T-helper 9 cell (primary cell): Measurements from ENCODE around the gene CDC42BPB.
"Not testable (repeated sequence)": the region's sequence is repeated elsewhere in the genome, so short reads cannot be mapped to it uniquely, and the experiment has no call there.

Experiments
- DNase-seq: peaks from one replicate; pipeline ENCODE4 v3.0.0-alpha.2; 2020

Gene CDC42BPB

DNA sequence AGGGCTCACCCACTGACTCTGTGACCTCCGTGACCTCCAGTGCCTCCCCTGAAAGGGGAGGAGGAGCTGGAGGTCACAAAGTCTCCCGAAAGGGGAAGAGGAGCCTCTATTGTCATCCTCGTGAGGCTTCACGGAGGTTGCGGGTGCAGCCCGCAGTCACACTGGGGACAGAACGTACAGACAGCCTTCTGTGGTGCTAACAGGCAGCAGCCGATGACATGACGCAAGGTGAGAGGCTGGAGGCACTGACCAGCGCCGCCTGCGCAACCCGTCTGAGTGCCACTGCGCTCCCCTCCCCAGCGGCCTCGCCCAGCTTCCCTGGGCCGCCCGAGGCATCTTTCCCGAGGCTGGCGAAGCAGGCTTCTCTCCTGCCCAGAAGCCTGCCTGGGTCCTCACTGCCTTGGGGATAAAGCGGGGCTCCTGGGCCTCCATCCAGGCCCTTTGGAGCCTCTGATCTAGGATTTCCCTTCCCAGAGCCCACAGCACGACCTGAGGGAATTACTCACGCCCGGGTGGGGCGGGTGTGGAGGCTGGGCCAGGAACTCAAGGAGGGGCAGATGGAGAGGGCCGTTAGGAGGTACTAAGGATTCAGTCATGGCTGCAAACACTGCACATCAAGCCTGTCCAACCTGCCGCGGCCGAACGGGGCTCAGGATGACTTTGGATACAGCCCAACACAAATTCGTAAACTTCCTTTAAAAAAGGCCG is 14.3 kb upstream of the CDC42BPB start:
- no peak for DNase-seq

DNA sequence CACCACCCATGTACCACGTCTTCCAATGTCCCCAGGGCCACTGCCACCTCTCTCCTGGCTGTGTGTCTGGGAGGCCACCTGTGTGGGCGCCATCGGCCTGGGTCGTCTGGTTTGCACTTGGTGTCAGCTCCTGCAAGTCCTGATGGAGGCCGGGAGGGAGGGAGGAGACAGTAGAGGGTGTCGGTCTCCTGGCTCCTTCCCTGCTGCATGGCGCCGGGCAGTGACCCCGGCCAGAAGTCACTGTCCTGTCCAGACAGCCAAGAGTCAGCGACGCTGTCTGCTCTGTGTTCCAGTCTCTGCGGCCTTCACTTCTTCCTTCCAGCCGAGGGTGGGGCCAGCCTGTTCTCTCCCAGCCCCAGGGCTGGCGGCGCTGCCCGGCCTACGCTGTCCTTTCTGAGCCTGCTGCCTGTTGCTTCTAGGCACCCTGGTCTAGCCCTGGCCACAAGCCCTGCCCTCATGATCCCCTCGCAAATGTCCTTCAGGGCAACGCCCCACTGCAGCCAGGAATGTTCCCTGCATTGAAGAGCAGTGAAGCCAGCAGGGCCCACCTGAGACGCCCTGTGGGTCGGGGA is 13.7 kb upstream of the CDC42BPB start:
- no peak for DNase-seq

DNA sequence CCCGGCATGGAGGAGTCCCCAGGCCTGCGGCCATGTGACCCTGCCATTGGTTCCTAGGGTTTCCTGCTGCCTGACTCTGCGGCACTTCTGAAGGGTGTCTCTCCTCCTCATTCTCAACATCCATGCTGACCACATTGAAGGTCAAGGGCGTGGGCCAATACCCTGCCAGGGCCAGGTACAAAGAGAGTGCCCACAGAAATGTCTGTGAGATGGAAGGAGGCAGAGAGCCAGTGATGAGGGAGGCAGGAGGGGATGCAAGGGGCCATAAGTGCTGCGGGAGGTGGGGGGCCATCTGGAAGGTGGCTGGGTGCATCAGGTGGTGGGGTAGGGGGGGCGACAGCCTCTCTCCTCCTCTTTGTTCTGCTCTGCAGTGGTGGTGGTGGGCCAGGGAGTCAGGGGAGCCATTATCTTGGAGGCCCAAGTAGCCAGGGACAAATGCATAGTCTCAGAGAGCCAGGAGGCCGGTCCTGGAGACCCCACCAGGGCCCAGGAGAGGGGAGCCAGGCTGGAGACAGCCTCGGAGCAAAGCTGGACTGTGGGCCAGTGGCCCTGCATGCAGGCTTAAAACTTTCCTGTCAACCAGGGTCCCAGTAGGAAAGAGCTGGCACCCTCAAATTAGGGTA is 13.0 kb upstream of the CDC42BPB start:
- DNase-seq: no peak

DNA sequence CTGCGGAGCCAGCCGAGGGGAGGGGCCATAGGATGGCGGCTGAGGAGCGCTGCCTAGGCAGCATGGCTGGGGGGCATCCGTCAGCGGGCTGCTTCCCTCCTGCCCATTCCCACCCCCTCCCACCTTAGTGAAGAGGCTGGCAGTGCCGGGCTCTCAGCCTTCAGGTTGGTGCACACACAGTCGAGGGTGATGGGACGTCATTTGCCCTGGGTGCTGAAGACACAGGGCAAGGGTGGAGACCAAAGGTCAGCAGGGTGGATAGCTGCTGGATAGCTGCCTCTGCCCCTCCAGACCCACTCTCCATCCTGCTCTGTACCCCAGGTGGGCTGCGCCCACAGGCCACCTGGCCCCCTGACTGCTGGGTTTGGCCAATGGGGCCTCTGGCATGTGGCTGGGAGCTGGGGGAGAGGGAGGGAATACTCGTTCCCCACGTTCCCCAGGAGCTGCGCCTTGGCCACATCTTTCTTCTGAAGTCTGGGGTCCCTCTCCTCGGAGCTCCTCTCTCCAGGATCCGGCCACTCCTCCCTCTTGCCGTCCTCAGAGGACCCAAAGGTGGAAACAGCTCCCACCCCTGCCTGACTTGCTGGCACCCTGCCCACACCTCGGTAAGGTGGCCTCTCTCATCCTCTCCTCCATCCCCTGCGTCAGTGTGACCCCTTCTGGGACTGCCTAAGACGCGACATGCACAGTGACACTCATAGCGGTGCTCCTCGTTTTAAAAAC is 11.2 kb upstream of the CDC42BPB start:
- DNase-seq: no peak

DNA sequence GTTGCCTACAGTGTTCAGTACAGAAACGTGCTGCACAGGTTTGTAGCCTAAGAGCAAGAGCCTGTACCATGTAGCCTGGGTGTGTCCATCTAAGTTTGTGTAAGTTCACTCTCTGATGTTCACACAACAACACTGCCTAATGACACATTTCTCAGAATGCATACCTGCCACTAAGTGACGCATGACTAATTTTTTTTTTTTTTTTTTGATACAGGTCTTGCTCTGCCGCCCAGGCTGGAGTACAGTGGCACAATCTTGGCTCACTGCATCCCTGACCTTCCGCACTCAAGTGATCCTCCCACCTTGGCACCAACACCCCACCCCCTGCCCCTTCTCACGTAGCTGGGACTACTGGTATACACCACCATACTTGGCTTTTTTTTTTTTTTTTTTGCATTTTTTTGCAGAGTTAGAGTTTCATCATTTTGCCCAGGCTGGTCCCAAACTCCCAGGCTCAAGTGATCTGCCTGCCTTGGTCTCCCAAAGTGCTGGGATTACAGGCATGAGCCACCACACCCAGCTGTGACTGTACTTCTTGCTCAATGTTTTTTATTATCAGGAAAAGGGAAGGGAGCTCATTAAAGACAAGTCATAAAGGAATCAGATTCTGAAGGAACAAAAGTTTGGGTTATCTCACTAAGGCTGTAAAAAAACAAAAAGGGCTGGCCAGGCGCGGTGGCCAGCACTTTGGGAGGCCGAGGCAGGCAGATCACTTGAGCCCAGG is 10.0 kb upstream of the CDC42BPB start:
- DNase-seq: no peak

DNA sequence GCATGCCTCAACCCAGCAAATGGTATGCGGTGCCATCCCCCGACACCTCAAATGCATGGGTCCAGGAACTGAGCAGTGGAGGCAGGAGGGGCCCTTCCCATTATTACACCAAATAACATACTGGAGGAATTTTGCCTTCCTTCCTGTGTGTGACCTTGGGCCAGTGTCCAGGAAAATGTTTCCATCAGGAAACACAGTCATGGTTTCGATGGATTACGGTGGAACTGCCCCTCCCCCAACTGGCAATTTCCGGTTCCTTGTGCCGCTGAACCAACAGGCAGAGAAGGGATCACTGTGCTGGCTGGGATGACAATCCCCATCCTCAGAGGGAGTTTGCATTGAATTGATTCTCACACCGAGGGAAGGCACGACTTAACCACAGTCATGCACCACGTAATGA is 9.1 kb upstream of the CDC42BPB start:
- DNase-seq: no peak

DNA sequence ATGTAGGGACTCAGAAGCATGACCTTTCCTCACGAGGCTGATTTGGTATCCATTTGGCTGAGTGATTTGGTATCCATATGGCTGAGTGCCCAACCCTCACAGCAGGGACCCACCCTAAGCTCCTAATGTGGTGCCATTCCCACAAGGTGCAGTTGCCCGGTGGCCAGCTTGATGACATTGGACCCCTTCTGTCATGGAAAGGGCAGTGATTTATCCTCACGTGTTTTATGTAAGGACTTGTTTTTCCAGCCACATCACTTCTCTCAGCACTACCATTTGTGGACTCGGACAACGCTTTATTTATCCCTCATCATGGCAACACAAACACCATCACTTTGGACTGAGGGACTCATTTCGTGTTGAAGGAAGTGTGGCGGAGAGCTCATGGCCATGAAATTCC is 8.5 kb upstream of the CDC42BPB start:
- DNase-seq: no peak

DNA sequence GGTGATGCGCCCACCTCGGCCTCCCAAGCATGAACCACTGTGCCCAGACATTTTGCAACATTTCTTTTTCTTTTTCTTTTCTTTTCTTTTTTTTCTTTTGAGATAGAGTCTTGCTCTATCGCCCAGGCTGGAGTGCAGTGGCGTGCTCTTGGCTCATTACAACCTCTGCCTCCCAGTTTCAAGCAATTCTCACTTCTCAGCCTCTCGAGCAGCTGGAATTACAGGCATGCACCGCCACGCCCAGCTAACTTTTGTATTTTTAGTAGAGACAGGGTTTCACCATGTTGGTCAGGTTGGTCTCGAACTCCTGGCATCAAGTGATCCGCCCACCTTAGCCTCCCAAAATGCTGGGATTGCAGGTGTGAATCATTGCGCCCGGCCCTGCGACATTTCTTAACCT is 7.6 kb upstream of the CDC42BPB start:
- DNase-seq: no peak

DNA sequence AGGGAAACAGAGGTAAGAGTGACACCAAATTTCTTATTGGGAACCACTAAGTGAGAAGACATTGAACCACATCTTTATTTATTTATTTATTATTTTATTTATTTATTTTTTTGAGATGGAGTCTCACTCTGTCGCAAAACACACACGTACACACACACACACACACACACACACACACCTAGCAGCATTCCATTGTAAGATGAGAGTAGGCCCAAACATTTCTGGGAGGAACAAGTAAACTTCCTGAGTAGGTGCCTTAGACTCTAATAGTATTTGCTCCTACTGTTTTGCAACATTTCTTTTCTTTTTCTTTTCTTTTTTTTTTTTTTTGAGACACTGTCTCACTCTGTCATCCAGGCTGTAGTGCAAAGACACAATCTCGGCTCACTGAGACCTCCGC is 7.1 kb upstream of the CDC42BPB start:
- no peak for DNase-seq

DNA sequence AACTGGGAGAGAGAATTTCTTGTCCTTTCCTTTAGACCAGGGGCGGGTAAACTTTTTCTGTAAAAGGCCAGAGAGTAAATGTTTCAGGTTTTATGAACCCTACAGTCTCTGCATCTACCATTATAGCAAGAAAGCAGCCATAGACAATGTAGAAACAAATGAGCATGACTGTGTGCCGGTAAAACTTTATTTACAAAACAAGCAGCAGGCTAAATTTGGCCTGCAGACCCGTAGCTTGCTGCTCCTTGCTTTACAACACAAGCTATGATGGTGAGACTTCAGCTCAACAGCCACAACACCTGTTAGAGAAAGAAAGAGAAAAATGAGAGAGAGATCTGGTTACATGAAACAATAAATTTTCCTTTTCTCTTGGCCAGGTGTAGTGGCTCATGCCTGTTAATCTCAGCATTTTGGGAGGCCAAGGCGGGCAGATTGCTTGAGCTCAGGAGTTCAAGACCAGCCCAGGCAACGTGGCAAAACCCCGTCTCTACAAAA is 4.2 kb upstream of the CDC42BPB start:
- DNase-seq: no peak

DNA sequence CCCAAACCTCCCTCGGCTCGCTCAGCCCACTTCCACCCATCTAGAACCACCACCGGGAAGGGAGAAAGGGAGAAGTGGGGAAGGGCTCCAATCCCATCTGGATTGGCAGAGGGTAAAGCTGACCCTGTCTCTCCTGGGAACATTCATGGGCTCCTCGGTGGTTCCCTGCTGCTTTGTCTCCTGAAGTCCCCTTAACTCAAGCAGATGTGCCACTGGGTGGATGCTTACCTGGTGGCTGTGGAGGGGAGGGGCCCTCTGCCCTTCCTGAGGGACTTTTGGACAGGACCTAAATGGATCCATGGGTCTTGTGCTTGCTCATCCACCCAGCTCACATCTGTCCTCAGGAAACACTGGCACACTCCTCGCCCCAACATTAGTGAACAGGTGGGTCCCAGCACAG is 2.2 kb upstream of the CDC42BPB start:
- no peak for DNase-seq

DNA sequence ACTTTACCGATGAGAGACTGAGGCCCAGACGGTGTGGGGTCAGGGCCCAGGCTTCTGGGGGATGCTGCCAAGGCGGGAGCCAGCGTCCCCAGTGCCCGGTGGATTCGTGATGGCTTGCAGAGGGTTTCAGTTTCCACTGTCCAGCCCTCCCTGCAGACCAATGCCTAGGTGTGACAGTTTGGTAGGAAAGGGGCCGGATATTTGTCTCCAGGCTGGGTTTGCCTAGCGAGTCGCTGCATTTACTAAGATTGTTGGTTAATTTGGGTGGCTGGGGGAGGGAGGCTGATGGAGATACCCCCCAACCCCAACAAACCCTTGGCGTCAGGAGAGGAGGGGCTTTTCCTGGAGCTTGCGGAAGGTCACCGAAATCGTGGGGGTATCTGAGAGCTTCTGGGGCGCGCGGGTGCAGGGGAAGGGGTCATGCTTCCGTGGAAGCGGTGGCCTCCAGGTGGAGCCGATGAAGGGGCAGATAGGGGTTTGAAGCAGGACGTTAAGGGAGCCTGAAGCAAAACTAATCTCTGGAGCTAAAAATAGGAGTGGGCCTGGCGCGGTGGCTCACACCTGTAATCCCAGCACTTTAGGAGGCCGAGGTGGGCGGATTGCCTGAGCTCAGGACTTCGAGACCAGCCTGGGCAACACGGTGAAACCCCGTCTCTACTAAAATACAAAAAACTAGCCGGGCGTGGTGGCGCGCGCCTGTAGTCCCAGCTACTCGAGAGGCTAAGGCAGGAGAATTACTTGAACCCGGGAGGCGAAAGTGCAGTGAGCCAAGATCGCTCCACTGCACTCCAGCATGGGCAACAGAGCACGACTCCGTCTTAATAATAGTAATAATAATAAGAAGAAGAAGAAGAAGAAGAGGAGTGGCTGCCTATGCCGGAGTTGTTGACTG is 1.1 kb upstream of the CDC42BPB start:
- no peak for DNase-seq

DNA sequence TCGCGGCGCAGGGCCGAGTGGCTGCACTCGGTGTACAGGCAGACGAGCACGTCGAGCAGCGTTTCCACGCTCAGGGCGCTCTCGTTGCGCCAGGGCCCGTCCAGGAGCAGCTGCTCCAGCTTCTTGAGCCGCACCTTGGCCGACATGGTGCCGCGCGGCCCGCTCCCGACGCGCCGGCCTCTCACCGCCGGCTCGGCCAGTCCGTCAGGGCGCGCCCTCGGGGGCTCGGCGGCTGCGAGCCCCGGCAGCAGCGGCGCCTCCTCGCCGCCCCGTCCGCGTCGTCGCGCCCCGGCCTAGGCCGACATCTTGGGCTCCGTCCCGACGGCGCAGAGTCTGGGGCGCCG is 349 bp downstream of the CDC42BPB start:
- no peak for DNase-seq

DNA sequence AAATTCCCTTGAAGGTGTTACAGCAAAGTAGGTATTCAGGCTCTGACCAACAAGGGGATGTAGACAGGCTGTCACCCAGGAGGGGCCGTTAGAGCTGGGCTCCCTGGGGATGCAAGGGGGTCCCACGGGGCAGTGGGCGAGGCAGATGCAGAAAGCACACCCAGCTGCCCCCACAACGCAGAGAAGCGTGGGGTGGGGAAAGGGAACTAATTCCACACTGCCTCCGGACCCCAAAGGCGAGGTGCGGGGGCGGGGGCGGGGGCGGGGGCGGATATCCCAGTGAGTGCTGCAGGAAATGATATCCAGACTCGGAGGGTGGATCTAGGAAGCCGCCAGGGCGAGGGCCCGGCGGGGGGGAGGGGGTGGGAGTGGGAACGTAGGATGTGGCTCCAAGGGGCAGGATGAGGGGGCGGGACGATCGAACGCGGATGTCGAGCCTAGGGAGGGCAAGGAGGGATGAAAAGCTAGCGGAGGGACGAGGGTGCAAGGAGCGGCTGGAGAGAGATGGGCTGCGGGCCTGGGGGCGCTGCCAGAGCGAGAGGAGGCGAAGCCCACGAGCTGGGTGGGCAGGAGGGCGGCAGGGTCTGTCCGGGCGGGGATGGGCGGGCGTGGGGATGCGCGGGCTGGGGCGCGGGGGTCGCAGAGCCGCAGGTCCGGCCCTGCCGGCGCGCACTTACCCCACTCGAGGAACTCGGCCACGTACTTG is 874 bp downstream of the CDC42BPB start:
- DNase-seq: no peak

DNA sequence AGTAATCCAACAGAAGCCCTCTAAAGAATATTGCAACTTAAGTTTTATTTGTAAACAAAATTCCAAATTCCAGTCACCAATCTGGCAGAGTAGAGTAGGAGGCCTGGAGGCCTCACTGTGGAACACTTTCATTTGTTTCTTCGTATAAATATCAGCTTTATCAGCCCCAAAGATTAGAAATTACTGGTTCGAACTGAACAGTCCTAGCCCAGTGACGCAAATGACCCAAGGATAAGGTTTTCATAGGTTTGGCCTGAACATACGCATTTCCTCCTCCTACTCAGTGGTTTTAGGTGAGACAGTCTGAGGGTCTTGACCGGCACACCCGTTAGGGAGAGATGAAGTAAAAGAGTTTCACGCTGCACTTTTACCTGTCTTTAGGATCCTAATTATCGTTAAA is 1.7 kb downstream of the CDC42BPB start:
- no peak for DNase-seq

DNA sequence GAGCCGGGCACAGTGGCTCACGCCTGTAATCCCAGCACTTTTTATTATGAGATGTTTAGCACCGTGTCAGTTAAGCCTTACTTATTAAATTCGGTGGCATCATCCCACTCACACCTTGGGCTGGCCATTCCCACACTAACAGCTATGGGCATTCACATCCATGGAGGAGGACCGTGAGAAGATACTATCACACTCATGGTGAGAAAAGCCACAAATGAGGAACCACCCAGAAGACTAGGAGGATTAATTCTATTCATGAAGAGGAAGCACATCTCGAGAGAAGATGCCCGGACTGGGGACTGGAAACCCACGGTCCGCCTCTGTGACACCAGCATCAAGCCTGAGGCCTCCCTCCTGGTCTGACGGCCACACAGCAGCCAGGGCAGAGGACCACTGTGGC is 4.9 kb downstream of the CDC42BPB start:
- no peak for DNase-seq

DNA sequence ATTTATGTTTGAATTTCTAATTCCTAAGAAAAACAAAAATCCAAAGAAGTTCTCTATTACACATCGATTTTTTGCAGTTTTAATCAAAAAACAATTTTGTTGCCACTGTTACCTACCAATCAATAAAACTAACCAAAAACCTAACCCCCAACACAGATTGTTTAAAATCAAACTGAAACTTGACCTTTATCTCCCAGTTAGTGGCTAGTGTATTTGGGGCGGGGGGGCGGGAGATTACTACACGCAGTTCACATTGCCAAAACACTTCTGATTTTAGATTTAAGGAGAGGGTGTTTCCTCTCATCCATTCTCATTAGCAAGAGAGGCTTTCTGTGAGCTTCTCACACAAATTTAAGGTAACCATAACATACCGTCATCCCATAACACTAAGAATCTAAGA is 6.4 kb downstream of the CDC42BPB start:
- no peak for DNase-seq

DNA sequence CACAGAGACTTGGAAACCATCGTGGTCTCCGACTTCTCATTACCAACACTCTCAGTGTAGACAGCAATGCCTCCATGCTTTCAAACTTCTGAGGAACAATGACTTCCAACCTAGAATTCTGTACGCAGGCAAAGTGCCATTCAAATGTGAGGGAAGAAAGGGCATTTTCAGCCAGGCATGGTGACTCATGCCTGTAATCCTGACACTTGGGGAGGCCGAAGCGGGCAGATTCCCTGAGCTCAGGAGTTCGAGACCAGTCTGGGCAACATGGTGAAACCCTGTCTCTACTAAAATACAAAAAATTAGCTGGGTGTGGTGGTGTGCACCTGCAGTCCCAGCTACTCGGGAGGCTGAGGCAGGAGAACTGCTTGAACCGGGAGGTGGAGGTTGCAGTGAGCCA is 9.9 kb downstream of the CDC42BPB start:
- not testable (repeated sequence) for DNase-seq

DNA sequence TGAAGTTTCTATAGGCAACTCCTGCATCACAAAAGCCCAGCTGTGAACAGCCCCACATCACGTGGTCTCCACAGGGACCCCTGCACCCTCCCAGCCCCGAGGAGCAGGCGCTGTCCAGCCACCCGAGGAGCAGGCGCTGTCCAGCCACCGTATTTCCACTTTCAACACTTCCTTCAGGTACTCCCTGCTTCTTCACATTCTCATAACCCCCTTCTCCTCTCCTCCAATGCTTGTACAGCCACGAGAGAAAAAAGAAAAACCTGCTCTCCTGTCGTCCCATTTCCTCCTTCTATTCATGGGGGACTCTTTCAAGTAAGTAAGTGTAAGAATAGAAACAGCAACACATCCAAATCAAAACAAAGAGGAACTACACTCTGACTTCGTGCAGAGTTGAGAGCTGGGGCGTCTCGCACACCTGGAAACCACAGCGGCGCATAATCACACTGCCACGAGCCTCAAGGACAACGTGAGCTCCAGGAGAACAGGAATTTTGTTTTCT is 11.9 kb downstream of the CDC42BPB start:
- no peak for DNase-seq

DNA sequence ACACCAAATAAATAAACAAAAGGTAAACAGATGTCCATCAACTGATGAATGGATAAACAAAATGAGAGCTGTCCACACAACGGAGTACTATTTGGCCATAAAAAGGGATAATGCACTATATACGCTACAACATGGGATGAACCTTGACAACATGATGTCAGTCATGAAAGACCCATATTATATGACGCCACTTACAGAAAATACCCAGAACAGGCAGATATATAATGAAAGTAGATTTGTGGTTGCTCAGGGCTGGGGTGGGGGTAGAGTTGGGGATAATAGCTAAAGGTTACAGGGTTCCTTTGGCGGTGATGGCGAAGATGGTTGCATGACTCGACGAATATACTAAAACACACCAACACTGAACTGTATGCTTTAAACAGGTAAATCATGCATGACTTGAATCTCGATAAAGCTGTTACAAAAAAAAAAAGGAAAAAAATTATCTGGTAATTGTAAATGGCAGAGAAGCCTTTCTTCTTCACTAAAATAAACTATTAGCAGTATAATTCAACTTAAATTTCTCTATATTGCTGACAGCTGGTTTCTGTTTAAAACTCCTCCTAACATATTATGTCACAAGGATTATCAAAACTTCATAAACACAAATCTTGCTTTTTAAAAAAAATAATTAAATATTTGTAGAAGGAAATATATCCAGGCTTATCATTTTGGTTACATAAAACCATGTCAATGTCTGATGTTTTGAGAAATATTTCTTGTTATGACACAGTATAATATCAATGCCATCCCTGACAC is 13.9 kb downstream of the CDC42BPB start:
- DNase-seq: no peak
